Measurements from ENCODE around the gene TTF2. TPM values are rescaled to one million over a fixed set of nuclear protein-coding genes. Genes with fewer than 3 reads are reported as not detected.

The TTF2 gene
- total RNA-seq: 100 to 1,000 TPM; 123 to 133 TPM

DNA sequence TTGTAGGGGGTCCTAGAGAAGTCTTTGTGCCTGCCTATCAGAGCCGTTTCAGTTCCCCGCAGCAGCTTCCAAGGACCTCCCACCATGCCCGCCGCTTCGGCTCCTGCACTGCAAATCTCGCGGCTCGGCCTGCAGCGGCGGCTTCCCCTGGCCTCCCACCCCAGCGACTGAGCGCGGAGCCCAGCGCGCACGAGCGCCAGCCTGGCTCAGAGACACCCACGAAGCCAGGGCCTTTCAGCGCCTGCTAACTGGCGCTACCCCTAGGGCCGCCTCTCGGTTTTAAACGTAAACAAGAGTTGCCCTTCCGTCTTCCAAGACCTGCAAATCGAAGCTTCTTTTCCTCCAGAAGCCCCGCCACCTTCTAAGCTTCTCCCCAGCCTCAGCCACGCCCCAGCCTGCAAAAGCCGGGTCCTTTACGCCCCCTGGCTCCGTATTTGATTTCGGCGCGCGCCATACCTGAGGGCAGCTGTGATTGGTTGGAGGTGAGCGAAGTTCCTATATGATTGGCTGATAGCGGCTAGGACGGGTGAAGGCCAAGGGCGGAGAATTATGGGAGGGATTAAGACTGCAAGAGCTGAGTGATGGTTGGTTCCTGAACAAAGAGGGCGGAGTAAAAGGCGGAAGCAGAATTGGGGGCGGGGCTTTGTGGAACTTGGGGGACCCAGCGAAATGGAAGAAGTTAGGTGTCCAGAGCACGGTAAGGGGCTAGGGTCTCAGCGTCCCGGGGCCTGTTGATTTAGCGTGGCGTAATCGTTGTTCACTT is at the start of gene TTF2:
TTF2 (plus strand) TSS at position 649 of the 763 bp plus-strand sequence; CDS start at position 670, 21 bp downstream.
- ChIA-PET POLR2A (interaction anchor here (0.6 to 2.1 kb wide), 7 partner anchors 17 to 321 kb away, joined by 3 to 5 read pairs (median 3); partner anchors contain the start of gene CD2), CTCF (interaction anchor here (1.0 to 2.3 kb wide), 11 partner anchors 10 to 486 kb away, joined by 3 to 11 read pairs (median 3); partner anchors contain the start of gene IGSF3)
- no peaks in the 10 kb centered on the region for H3K27me3 Mint-ChIP-seq
- peaks cover 61% of the 10 kb centered on the region for H3K4me1 Mint-ChIP-seq
- no peaks in the 10 kb centered on the region for H3K9me3 Mint-ChIP-seq
- DNase-seq: peak; percentile 99
- no peak within 1 kb of the TSS for H3K27ac Mint-ChIP-seq
- no peak within 1 kb of the TSS for H3K4me3 Mint-ChIP-seq
- peaks cover 40% of the 10 kb centered on the region for H3K36me3 Mint-ChIP-seq (ENCODE audit: low read depth)

DNA sequence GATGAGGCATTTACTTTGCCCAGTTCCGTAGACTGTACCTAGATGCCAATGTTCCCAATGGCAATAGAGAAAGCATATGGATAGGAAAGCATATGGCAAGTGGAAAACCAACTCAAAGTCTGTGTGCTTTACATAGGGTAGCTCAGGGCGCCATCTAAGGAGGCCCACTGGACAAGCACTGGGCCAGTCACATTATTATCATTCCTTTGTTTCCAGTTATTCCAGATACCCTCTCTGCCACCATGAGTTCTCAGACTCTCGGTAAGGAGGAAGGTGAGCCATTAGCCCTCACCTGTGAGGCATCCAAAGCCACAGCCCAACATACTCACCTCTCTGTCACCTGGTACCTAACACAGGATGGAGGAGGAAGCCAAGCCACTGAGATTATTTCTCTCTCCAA is 48.8 kb upstream of the TTF2 start:
- Mint-ChIP-seq H3K4me1 (peaks cover 52% of the 10 kb centered on the region), H3K27ac (no peak overlapping the region), H3K9me3 (no peaks in the 10 kb centered on the region), H3K4me3 (no peak overlapping the region), H3K27me3 (no peaks in the 10 kb centered on the region), H3K36me3 (ENCODE audit: low read depth) (peaks cover 5% of the 10 kb centered on the region)
- POLR2A ChIA-PET: no interaction called here
- CTCF ChIA-PET: interaction anchor here (1.4 kb wide), 1 partner anchor 16 kb away, joined by 4 read pairs; no protein-coding TSS in a partner anchor
- DNase-seq: no peak

GRCh38 chr1:117013309-117013858 is 46.7 kb upstream of the TTF2 start:
- H3K36me3 Mint-ChIP-seq (ENCODE audit: low read depth): peaks cover 5% of the 10 kb centered on the region
- ChIA-PET CTCF (interaction anchor here (1.0 to 1.4 kb wide), 2 partner anchors 10 to 27 kb away, joined by 3 read pairs; no protein-coding TSS in a partner anchor), POLR2A (no interaction called here)
- no peaks in the 10 kb centered on the region for H3K27me3 Mint-ChIP-seq
- H3K9me3 Mint-ChIP-seq: no peaks in the 10 kb centered on the region
- DNase-seq: no peak
- H3K4me3 Mint-ChIP-seq: no peak overlapping the region
- no peak overlapping the region for H3K27ac Mint-ChIP-seq
- peaks cover 45% of the 10 kb centered on the region for H3K4me1 Mint-ChIP-seq

- peaks cover 5% of the 10 kb centered on the region for H3K36me3 Mint-ChIP-seq (ENCODE audit: low read depth)
- H3K27ac Mint-ChIP-seq: no peak overlapping the region
- peaks cover 37% of the 10 kb centered on the region for H3K4me1 Mint-ChIP-seq
Measured at GRCh38 chr1:117014209-117014608, 45.9 kb upstream of the TTF2 start.

DNA sequence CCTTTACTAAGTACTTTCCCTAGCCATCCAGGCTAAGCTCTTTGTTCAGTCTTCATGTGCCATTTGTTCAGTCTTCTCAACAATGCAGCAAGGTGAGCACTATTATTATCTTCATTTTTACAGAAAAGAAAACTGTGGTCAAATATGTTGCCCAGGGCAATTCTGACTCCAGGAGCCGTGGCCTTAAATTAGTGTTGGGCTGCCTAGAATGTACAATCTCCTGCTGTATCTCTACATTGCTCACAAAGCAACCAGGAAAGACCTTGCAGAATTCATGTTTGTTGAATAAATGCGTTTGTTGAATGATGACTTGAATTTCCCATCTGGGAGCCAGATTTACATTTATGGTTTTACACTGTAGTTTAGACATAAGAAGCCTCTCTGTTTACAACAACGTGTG is 44.4 kb upstream of the TTF2 start:
- H3K27ac Mint-ChIP-seq: no peak overlapping the region
- CTCF ChIA-PET: no interaction called here
- peaks cover 2% of the 10 kb centered on the region for H3K36me3 Mint-ChIP-seq (ENCODE audit: low read depth)
- H3K27me3 Mint-ChIP-seq: no peaks in the 10 kb centered on the region
- POLR2A ChIA-PET: no interaction called here
- DNase-seq: no peak
- no peak overlapping the region for H3K4me3 Mint-ChIP-seq
- peaks cover 24% of the 10 kb centered on the region for H3K4me1 Mint-ChIP-seq
- H3K9me3 Mint-ChIP-seq: no peaks in the 10 kb centered on the region

More at GRCh38 chr1:117014209-117014608, 45.9 kb upstream of the TTF2 start:
- ChIA-PET POLR2A (no interaction called here), CTCF (interaction anchor here (1.4 kb wide), 1 partner anchor 11 kb away, joined by 3 read pairs; no protein-coding TSS in a partner anchor)
- DNase-seq: no peak
- Mint-ChIP-seq H3K27me3 (no peaks in the 10 kb centered on the region), H3K9me3 (no peaks in the 10 kb centered on the region), H3K4me3 (no peak overlapping the region)

DNA sequence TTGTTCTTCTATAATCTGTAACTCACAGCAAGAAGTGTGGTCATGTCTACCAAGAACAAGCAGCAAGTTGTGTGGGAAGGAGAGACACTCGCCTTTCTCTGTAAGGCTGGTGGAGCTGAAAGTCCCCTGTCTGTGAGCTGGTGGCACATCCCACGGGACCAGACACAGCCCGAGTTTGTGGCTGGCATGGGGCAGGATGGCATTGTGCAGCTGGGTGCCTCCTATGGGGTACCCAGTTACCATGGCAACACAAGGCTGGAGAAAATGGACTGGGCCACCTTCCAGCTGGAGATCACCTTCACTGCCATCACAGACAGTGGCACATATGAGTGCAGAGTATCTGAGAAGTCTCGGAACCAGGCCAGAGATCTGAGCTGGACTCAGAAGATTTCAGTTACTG is 43.1 kb upstream of the TTF2 start:
- Mint-ChIP-seq H3K9me3 (no peaks in the 10 kb centered on the region), H3K4me1 (peaks cover 22% of the 10 kb centered on the region), H3K27ac (no peak overlapping the region), H3K4me3 (no peak overlapping the region), H3K27me3 (no peaks in the 10 kb centered on the region), H3K36me3 (ENCODE audit: low read depth) (peaks cover 2% of the 10 kb centered on the region)
- ChIA-PET POLR2A (no interaction called here), CTCF (interaction anchor here (1.0 kb wide), 1 partner anchor 45 kb away, joined by 3 read pairs; no protein-coding TSS in a partner anchor)
- no peak for DNase-seq

DNA sequence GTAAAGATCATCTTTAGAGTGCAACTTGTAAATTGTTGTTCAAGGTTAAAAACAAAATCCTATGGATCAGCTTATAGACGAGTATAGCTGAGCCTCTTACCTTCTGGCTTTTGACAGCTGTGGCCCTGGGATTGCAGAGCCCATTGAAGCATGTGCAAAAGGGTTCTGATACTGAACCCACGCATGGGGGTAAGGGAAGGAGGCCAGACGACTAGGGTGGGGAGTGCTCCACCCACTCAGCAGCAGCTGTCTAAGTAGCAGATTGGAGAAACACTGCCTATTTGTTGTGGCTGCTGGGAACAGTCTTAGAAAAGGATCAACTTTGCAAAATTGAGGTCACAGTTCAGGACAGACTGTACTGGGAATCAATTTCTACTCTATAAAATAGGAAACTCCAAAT is 42.5 kb upstream of the TTF2 start:
- H3K27me3 Mint-ChIP-seq: no peaks in the 10 kb centered on the region
- no peak for DNase-seq
- ChIA-PET CTCF (interaction anchor here (1.0 kb wide), 1 partner anchor 45 kb away, joined by 3 read pairs; no protein-coding TSS in a partner anchor), POLR2A (no interaction called here)
- H3K36me3 Mint-ChIP-seq (ENCODE audit: low read depth): peaks cover 2% of the 10 kb centered on the region
- H3K27ac Mint-ChIP-seq: no peak overlapping the region
- peaks cover 22% of the 10 kb centered on the region for H3K4me1 Mint-ChIP-seq
- H3K4me3 Mint-ChIP-seq: no peak overlapping the region
- H3K9me3 Mint-ChIP-seq: no peaks in the 10 kb centered on the region

DNA sequence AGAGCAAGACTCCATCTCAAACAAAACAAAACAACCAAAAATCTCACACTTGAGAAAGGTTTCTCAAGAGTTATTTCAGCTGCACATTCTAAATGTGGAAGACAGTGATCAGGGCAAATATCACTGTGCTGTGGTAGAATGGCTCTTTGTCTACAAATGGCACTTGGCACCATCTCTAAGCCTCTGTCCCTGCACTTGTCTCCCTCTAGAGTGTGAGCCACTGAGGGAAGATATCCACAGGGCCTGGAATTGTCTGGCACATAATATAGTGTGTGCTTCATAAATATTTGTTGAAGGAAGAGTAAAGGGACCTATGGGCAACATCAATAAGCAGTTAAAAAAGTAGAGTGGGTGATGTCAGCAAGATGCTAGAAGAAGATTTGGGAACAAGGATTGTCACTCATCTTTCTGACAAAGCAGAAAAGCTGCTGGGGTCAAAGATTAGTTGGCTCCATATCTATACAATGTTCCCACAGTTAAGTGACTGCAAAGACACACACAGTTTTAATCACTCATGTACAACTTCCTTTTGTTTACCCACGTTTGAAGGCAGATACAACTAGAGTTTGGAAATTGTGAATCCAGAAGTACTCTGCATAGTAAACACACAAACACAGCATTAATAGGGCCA is 39.5 kb upstream of the TTF2 start:
- H3K4me1 Mint-ChIP-seq: peaks cover 7% of the 10 kb centered on the region
- POLR2A ChIA-PET: no interaction called here

GRCh38 chr1:117022114-117022513 is 38.0 kb upstream of the TTF2 start:
- Mint-ChIP-seq H3K4me3 (no peak overlapping the region), H3K4me1 (peaks cover 3% of the 10 kb centered on the region), H3K27me3 (no peaks in the 10 kb centered on the region), H3K27ac (no peak overlapping the region), H3K36me3 (ENCODE audit: low read depth) (no peaks in the 10 kb centered on the region), H3K9me3 (no peaks in the 10 kb centered on the region)
- no peak for DNase-seq
- ChIA-PET CTCF (interaction anchor here (1.5 kb wide), 2 partner anchors 17 to 40 kb away, joined by 3 to 4 read pairs; no protein-coding TSS in a partner anchor), POLR2A (no interaction called here)

More for the DNA sequence above, 39.5 kb upstream of the TTF2 start:
- no peaks in the 10 kb centered on the region for H3K27me3 Mint-ChIP-seq
- no peak overlapping the region for H3K4me3 Mint-ChIP-seq
- H3K9me3 Mint-ChIP-seq: no peaks in the 10 kb centered on the region
- DNase-seq: no peak
- H3K27ac Mint-ChIP-seq: no peak overlapping the region
- no peaks in the 10 kb centered on the region for H3K36me3 Mint-ChIP-seq (ENCODE audit: low read depth)
- CTCF ChIA-PET: interaction anchor here (1.2 to 1.3 kb wide), 2 partner anchors 22 to 36 kb away, joined by 3 to 4 read pairs; no protein-coding TSS in a partner anchor

DNA sequence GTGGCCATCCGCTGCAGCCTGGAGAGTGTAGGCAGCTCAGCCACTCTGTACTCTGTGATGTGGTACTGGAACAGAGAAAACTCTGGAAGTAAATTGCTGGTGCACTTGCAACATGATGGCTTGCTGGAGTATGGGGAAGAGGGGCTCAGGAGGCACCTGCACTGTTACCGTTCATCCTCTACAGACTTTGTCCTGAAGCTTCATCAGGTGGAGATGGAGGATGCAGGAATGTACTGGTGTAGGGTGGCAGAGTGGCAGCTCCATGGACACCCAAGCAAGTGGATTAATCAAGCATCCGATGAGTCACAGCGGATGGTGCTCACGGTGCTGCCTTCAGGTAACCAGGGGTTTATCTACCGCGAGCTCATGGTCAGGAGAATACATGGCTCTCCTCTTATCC is 34.6 kb upstream of the TTF2 start:
- no peaks in the 10 kb centered on the region for H3K9me3 Mint-ChIP-seq
- DNase-seq: no peak
- H3K4me1 Mint-ChIP-seq: peaks cover 2% of the 10 kb centered on the region
- H3K27ac Mint-ChIP-seq: no peak overlapping the region
- ChIA-PET POLR2A (no interaction called here), CTCF (interaction anchor here (1.2 kb wide), 1 partner anchor 19 kb away, joined by 3 read pairs; no protein-coding TSS in a partner anchor)
- H3K27me3 Mint-ChIP-seq: no peaks in the 10 kb centered on the region
- H3K36me3 Mint-ChIP-seq (ENCODE audit: low read depth): peaks cover 3% of the 10 kb centered on the region
- H3K4me3 Mint-ChIP-seq: no peak overlapping the region

DNA sequence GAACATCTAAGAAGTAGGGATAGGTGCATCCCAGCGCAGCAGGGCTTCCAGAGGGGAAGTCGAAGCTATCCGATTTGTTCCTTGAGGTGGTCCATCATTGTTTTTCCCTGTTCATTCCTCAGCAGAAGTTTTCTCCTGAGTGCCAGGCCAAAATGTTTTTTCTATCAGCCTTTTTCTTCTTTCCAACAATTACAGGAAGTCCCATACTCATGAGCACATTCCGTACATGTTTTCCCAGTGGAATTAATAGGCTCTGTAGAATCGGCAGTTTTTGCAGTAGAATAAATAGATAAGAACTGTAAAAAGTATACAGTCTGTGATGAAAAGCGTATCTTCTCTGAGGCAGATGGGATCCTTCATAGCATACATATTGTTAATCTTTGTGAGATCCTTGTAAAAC is 33.8 kb upstream of the TTF2 start:
- no peak overlapping the region for H3K4me3 Mint-ChIP-seq
- H3K36me3 Mint-ChIP-seq (ENCODE audit: low read depth): peaks cover 3% of the 10 kb centered on the region
- no peak for DNase-seq
- CTCF ChIA-PET: no interaction called here
- H3K27me3 Mint-ChIP-seq: no peaks in the 10 kb centered on the region
- no peaks in the 10 kb centered on the region for H3K9me3 Mint-ChIP-seq
- peaks cover 2% of the 10 kb centered on the region for H3K4me1 Mint-ChIP-seq
- no peak overlapping the region for H3K27ac Mint-ChIP-seq
- POLR2A ChIA-PET: no interaction called here

DNA sequence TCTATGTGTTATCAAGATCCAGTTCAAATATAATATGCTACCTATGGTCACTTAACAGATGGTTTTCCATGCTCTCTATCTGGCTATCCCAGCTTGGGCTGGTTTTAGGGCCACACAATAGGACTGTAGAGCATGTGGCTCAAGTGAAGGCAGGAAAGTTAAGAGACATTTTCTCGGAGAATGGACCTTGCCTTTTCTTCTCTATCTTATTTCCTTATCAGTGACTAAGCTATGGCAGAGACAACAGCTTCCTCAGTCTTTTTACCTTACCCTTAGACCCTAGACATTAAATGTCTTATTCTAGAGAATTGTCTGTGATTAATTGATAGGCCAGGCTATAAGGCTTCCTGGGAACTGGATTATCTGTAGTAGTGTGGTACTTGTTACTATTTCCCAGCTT is 30.4 kb upstream of the TTF2 start:
- Mint-ChIP-seq H3K27ac (no peak overlapping the region), H3K9me3 (no peaks in the 10 kb centered on the region), H3K27me3 (no peaks in the 10 kb centered on the region), H3K4me1 (peaks cover 2% of the 10 kb centered on the region), H3K36me3 (ENCODE audit: low read depth) (peaks cover 5% of the 10 kb centered on the region), H3K4me3 (no peak overlapping the region)
- CTCF ChIA-PET: interaction anchor here (1.3 kb wide), 1 partner anchor 9 kb away, joined by 5 read pairs; no protein-coding TSS in a partner anchor
- POLR2A ChIA-PET: no interaction called here
- no peak for DNase-seq
